Ramos (cell line): Measurements from ENCODE around the gene HYAL1.

Experiments used
- in situ Hi-C: fragments of 300-500 bp; cut with MboI; formaldehyde crosslinking; loops from one replicate; pipeline ENCODE4 v1.14.3; 2022; ENCODE audit warnings: low sequenced_read_pairs; ENCODE audit not compliant: unreplicated experiment

HYAL1 gene, protein sequence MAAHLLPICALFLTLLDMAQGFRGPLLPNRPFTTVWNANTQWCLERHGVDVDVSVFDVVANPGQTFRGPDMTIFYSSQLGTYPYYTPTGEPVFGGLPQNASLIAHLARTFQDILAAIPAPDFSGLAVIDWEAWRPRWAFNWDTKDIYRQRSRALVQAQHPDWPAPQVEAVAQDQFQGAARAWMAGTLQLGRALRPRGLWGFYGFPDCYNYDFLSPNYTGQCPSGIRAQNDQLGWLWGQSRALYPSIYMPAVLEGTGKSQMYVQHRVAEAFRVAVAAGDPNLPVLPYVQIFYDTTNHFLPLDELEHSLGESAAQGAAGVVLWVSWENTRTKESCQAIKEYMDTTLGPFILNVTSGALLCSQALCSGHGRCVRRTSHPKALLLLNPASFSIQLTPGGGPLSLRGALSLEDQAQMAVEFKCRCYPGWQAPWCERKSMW

GRCh38 chr3:50303013-50303815, at the start of gene HYAL1:
Gene HYAL1 (minus strand): TSS chr3:50303574. CDS start chr3:50302956, 618 bp downstream.
- in situ Hi-C loops: no loop called here

DNA sequence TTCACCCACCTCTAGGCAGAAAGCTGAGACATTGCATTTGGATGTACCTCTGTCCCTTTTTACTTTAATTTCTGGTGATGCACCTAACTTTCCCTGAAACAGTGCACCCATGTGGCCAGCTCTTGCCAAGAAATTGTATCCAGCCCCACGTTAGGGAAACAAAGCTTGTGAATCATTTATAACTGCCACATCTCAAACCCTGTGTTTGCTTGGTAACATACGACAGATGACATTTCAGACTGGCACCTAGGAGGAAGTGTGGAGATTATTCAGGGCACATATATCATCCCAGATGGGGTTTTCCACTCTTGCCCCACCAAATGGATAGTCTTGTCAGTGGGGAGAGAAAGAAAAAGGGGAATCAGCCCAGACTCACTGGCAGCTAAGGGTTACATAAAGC, 49.4 kb upstream of the HYAL1 start:
- in situ Hi-C loops: no loop called here

DNA sequence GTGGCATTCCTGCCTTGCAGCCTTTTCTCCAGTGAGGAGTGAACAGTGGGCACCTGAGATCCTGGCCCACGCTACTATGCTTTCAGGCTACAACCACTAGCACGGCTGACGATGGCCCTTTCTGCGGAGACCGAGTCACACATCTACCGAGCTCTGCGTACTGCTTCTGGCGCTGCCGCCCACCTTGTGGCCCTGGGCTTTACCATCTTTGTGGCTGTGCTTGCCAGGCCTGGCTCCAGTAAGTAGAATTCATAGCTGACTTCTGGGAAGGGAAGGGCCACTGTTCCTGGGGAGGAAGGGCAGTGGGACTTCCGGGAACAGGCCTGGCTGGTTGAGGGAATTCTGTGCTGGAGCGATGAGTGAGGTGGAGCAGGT, 47.9 kb upstream of the HYAL1 start:
- in situ Hi-C loops: no loop called here

DNA sequence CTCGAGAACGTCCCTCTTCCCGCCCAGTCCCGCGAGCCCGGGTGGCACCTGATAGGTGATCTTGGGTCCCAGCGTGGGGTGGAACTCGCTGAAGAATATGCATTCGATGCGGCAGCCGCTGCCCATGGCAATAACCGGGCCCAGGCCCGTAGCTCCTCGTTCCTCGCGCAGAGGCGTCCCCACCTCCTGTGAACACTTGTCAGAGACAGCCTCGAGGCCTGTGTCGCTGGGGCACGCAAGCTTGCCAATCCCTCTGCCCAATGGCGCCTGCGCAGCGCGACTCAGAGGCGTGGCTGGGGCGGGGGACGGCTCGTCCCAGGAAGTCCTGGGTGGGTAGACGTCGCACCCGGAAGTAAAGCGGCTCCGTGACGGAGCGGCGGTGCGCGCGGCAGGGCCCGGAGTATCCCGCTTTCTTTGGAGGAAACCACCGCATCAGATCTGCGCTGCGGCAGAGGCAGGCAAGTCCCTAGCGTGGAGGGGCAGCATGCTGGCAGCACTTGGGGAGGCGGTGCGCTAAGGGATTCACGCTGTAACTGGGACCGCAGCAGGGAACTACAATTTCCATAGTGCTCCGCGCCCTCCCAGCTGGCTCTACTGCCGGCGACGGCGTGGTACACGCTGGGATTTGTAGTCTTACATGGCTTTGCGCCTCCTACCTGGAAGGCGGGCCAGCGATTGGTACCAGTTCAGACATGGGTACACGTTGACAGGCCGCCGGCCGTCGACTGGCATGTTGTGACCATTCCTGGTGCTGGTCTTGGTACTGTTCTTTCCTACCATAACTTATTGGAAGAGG, 47.4 kb upstream of the HYAL1 start, which contains the start of the genes CYB561D2 and NPRL2:
CYB561D2 (plus strand) TSS at position 336 of the 796 bp plus-strand sequence. CDS start 572 bp downstream, outside the sequence.
NPRL2 (minus strand) TSS at position 249 of the 796 bp plus-strand sequence; CDS start at position 126, 123 bp downstream.
- in situ Hi-C loops: no loop called here

DNA sequence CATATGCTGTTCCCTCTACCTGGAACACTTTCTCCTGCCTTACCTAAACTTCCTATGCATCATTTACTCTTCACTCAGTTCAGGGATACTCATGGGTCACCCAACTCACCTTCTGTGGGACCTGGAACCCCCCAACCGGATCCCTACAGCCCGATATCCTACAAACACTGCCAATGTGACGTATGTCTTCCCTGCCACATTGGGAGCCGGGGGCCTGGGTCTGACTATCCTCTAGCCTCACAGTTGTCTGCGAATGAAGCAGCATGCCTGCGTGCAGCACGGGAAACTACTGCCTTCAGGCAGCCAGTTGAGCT, 46.8 kb upstream of the HYAL1 start:
- in situ Hi-C loops: no loop called here

GRCh38 chr3:50347187-50347813, 43.9 kb upstream of the HYAL1 start:
- in situ Hi-C loops: no loop called here

DNA sequence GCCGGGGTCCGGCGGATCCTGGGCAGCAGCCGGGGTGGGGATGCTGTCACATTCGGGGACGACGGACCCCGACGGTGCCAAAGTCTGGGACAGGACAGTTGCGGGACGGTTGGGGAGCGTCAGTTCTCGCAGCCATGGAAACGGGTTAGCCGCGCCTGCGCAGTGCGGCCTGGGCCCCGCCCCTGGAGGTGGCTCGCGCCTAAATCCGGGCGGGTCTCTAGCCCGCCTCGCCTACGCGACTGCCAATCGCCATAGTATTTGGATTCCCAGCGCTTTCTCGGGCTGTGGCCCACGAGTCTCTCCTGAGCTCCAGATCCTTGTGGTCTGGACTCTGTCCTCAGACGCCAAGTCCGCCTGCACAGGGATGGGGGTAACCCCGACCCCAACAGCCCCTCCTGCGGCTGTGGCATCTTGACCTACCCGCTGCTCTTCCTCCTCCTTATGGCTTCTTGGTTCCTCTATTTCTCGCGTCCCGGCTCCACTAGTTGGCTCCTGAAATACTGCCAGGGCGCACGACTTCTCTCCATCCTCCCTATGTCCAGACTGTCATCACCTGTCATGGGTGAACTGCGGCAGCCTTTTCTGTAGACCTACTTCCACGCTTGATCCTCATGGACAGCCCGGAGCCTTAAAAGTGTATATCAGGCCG, 42.3 kb upstream of the HYAL1 start, which contains the start of gene ZMYND10:
ZMYND10 (minus strand) TSS at position 147 of the 649 bp plus-strand sequence. CDS start 153 bp downstream, outside the sequence.
- in situ Hi-C loops: no loop called here

DNA sequence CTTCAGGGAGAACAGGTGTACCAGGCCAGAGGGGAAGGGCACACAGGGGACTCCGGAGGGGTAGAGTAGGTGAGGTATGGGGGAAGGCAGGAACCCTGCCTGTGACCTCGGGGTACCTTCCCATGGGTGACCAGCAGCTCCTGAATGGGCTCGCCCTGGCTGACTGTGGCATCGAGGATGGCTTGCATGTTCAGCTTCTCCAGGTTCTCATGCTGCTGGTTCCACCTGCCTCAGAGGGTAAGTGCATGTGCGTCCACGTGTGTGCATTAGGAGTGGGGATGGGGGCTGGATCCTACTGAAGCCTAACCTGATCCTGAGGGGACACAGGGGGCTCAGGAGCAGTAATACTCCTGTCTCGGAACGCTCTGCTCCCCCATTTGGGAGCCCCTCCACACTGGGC, 41.6 kb upstream of the HYAL1 start:
- in situ Hi-C loops: no loop called here

GRCh38 chr3:50342813-50343633, 39.6 kb upstream of the HYAL1 start:
- in situ Hi-C loops: no loop called here

DNA sequence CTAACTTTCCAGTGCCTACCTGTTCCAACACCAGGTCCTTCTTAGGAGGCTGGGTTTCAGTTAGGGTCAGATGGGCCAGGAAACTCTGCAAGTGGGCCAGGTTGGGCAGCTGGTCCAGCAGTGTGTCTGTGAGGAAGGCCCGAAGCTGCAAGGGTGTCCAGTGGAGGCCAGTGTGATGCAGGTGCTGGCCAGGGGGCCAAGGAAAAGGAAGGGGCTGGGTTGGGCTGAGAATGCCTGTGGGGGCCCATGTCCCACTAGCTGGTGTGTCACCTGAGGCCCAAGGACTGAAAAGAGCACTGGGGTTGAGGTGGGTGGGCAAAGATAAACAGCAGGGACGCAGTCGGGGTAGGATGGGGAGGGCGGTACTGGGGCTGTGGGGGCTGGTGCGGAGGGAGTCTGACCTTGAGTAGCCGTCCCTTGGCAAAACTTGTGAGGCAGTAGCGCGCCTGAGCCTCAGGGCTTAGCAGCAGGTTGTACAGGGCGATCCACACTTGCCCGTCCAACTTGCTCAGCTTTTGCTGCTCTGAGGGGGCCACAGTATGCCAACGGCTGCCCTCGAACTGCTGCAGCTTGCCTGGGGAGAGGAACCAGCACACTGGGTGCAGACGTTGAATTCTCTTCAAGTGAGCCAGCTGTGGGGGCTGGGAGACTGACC, 38.7 kb upstream of the HYAL1 start:
- in situ Hi-C loops: no loop called here

DNA sequence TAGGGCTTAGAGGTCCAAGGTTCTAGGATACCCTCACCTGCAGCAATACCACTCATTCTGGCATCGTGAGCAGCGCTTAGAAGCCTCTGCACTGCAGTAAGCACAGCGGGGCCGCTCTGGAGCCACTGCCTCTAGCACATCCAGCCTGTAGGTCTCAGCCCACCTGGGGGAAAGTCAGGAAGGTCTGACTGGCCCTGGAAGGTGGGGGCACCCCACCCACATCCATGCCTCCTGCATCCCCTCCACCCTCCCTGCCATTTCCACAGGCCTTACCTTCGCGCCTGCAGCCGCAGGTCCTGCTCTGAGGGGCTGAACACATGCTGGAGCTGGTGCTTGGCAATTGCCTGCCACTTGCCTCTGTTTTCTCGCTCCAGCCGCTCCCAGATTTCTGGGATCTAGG, 38.2 kb upstream of the HYAL1 start:
- in situ Hi-C loops: no loop called here

DNA sequence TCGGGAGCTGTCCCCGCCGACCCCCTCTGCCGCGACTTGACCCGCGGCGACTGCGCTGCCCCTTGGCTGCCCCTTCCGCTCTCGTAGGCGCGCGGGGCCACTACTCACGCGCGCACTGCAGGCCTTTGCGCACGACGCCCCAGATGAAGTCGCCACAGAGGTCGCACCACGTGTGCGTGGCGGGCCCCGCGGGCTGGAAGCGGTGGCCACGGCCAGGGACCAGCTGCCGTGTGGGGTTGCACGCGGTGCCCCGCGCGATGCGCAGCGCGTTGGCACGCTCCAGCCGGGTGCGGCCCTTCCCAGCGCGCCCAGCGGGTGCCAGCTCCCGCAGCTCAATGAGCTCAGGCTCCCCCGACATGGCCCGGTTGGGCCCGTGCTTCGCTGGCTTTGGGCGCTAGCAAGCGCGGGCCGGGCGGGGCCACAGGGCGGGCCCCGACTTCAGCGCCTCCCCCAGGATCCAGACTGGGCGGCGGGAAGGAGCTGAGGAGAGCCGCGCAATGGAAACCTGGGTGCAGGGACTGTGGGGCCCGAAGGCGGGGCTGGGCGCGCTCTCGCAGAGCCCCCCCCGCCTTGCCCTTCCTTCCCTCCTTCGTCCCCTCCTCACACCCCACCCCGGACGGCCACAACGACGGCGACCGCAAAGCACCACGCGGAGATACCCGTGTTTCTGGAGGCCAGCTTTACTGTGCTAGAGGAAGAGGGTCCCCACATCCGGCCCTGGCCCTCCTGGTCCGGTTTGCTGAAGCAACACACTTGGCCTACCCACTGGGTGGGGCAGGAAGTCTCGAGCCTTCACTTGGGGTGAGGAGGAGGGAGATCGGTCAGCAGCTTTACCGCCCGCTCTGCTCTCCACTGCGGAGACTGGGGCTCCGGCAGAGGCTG, 37.3 kb upstream of the HYAL1 start, which contains the start of gene RASSF1:
RASSF1 (minus strand) TSS at position 389 of the 882 bp plus-strand sequence; CDS start at position 358, 31 bp downstream.
- in situ Hi-C loops: no loop called here

GRCh38 chr3:50340147-50340447, 36.7 kb upstream of the HYAL1 start:
- in situ Hi-C loops: no loop called here

- in situ Hi-C loops: no loop called here
Observed at GRCh38 chr3:50339485-50340146, 36.2 kb upstream of the HYAL1 start.

- in situ Hi-C loops: no loop called here
Observed at GRCh38 chr3:50338965-50339364, 35.6 kb upstream of the HYAL1 start.

DNA sequence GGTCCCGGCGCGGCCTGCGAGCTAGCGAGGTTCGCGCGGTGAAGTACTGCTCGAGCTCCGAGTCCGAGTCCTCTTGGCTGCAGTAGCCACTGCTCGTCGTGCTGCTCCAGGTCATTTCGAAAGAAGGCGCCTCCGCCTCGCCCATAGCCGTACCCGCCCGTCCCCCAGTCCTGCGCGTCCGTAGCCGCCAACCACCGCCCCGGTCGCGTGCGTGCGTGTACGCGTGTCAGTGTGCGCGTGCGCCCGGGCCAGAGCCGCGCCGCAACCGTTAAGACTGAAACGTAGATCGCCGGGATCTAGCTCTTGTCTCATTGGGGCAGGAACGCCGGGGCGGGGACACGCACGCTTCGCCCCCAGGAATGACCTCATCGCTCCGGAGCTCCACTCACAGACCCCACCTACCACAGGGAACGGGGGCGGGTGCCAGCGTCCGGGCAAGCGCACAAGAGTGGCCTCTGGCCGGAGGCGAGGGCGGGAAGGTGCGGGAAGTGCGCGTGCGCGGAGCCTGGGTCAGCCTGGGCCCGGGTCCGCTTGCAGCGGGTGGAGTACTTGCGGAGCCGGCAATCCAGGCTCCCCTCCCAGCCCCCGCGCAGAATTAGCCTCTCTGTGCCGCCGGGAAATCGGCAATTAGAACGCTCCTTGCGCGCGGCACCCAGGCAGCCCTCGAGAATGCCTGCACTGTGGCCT, 33.9 kb upstream of the HYAL1 start:
- in situ Hi-C loops: no loop called here
